Right lobe of liver (tissue), 4 donors: ENCODE results near the gene MAPK1.
"Not testable (repeated sequence)": the region's sequence is repeated elsewhere in the genome, so short reads cannot be mapped to it uniquely, and the experiment has no call there.

Experiments used
- POLR2A ChIP-seq: fragments of 450-650 bp; IDR thresholded peaks from one replicate; pipeline ENCODE4 v1.6.1; 2017; ENCODE audit warnings: antibody characterized with exemption, mild to moderate bottlenecking
- TF ChIP-seq, protein P1 (sequence below), 4 donors: fragments of 200-600 bp in 3 of 4; fragments of 450-650 bp in 1 of 4; IDR thresholded peaks; one replicate each; pipeline versions ENCODE4 v1.5.1 to v1.8.0; 2016 to 2022; ENCODE audit warnings: antibody characterized with exemption in 4 of 4, mild to moderate bottlenecking in 2 of 4
- donor health status: DM: no; HTN: no; CAD: no.
- donor health status: DM: no; HTN: no; CAD: no.
- donor health status: DM: no; HTN: yes; CAD: no.

DNA sequence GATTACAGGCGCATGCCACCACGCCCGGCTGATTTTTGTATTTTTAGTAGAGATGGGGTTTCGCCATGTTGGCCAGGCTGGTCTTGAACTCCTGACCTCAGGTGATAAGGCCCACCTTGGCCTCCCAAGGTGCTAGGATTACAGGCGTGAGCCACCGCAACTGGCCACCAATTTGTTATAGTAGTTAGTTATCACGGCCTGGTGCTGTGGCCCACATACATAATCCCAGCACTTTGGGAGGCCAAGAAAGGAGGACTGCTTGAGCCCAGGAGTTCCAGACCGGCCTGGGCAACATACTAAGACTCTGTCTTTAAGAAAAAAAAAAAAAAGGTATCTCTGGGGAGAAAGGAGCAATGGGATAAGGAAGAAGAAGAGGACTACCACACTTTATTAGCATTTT lies 62.1 kb downstream of the MAPK1 start:
- TF ChIP-seq, protein P1, sequence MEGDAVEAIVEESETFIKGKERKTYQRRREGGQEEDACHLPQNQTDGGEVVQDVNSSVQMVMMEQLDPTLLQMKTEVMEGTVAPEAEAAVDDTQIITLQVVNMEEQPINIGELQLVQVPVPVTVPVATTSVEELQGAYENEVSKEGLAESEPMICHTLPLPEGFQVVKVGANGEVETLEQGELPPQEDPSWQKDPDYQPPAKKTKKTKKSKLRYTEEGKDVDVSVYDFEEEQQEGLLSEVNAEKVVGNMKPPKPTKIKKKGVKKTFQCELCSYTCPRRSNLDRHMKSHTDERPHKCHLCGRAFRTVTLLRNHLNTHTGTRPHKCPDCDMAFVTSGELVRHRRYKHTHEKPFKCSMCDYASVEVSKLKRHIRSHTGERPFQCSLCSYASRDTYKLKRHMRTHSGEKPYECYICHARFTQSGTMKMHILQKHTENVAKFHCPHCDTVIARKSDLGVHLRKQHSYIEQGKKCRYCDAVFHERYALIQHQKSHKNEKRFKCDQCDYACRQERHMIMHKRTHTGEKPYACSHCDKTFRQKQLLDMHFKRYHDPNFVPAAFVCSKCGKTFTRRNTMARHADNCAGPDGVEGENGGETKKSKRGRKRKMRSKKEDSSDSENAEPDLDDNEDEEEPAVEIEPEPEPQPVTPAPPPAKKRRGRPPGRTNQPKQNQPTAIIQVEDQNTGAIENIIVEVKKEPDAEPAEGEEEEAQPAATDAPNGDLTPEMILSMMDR (IDR thresholded peaks at IDR 0.05) = not testable (repeated sequence)
- not testable (repeated sequence) for TF ChIP-seq POLR2A
